ENCODE results near the gene TOP1. TPM values are rescaled to one million over a fixed set of nuclear protein-coding genes. Genes with fewer than 3 reads are reported as not detected.

The TOP1 gene
- total and polyA plus RNA-seq, 2 donors from 2014 or later, result 23.4 to 49.9 TPM

GRCh38 chr20:41040855-41041254 lies 12.2 kb downstream of the TOP1 start:
- peaks cover 0 to 7% (median 5%) of the 10 kb centered on the region in 3 donors for H3K4me1 ChIP-seq (ENCODE audit: control insufficient read depth in 2 of 3, insufficient read depth in 2 of 3, low read depth in 1 of 3, low read length in 3 of 3)
- no peak for TF ChIP-seq CTCF (IDR thresholded peaks at IDR 0.05; ENCODE audit: borderline replicate concordance, extremely low read depth, insufficient read depth)

GRCh38 chr20:41041693-41042092 lies 13.1 kb downstream of the TOP1 start:
- Histone ChIP-seq H3K27me3 (ENCODE audit: control insufficient read depth, insufficient read depth, low read length) (no peaks in the 10 kb centered on the region), H3K4me3 (ENCODE audit: low read length in 3 of 3) (no peak overlapping the region), H3K4me1 (ENCODE audit: control insufficient read depth in 2 of 3, insufficient read depth in 2 of 3, low read depth in 1 of 3, low read length in 3 of 3) (peaks cover 0 to 13% (median 5%) of the 10 kb centered on the region in 3 donors), H3K9ac (ENCODE audit: low read length in 3 of 3) (no peak overlapping the region), H3K27ac (ENCODE audit: low read depth in 2 of 2, low read length in 2 of 2) (no peak overlapping the region), H3K9me3 (ENCODE audit: control insufficient read depth in 2 of 3, insufficient read depth in 1 of 3, low read length in 3 of 3) (no peaks in the 10 kb centered on the region), H3K36me3 (ENCODE audit: control insufficient read depth in 2 of 3, insufficient read depth in 3 of 3, low read length in 3 of 3) (no peaks in the 10 kb centered on the region)
- no peak for DNase-seq
- no peak for TF ChIP-seq CTCF (IDR thresholded peaks at IDR 0.05; ENCODE audit: borderline replicate concordance, extremely low read depth, insufficient read depth)
- intact Hi-C loops (cut with DNase I), result no loop called here
- no peak for FAIRE-seq

More at GRCh38 chr20:41040855-41041254, 12.2 kb downstream of the TOP1 start:
- Histone ChIP-seq H3K9me3 (ENCODE audit: control insufficient read depth in 2 of 3, insufficient read depth in 1 of 3, low read length in 3 of 3) (no peaks in the 10 kb centered on the region), H3K27ac (ENCODE audit: low read depth in 2 of 2, low read length in 2 of 2) (no peak overlapping the region), H3K4me3 (ENCODE audit: low read length in 3 of 3) (no peak overlapping the region), H3K27me3 (ENCODE audit: control insufficient read depth, insufficient read depth, low read length) (no peaks in the 10 kb centered on the region), H3K9ac (ENCODE audit: low read length in 3 of 3) (no peak overlapping the region), H3K36me3 (ENCODE audit: control insufficient read depth in 2 of 3, insufficient read depth in 3 of 3, low read length in 3 of 3) (no peaks in the 10 kb centered on the region)
- DNase-seq (no peak), FAIRE-seq (no peak)
- intact Hi-C loops (cut with DNase I), result no loop called here

- no peak overlapping the region for H3K9ac ChIP-seq (ENCODE audit: low read length in 3 of 3)
- FAIRE-seq (no peak), DNase-seq (peak in 1 of 5 donors; percentile 33)
- H3K9me3 ChIP-seq (ENCODE audit: control insufficient read depth in 2 of 3, insufficient read depth in 1 of 3, low read length in 3 of 3), result no peaks in the 10 kb centered on the region
- no peaks in the 10 kb centered on the region for H3K36me3 ChIP-seq (ENCODE audit: control insufficient read depth in 2 of 3, insufficient read depth in 3 of 3, low read length in 3 of 3)
- H3K27me3 ChIP-seq (ENCODE audit: control insufficient read depth, insufficient read depth, low read length), result no peaks in the 10 kb centered on the region
- TF ChIP-seq CTCF (IDR thresholded peaks at IDR 0.05; ENCODE audit: borderline replicate concordance, extremely low read depth, insufficient read depth), result no peak
- no peak overlapping the region for H3K27ac ChIP-seq (ENCODE audit: low read depth in 2 of 2, low read length in 2 of 2)
- H3K4me1 ChIP-seq (ENCODE audit: control insufficient read depth in 2 of 3, insufficient read depth in 2 of 3, low read depth in 1 of 3, low read length in 3 of 3), result peaks cover 0 to 30% (median 22%) of the 10 kb centered on the region in 3 donors
- H3K4me3 ChIP-seq (ENCODE audit: low read length in 3 of 3), result no peak overlapping the region
- intact Hi-C loops (cut with DNase I), result no loop called here
Observed at GRCh38 chr20:41044409-41045062, 15.9 kb downstream of the TOP1 start.
